ENCODE results near the gene ACAP3.

ACAP3 gene

DNA sequence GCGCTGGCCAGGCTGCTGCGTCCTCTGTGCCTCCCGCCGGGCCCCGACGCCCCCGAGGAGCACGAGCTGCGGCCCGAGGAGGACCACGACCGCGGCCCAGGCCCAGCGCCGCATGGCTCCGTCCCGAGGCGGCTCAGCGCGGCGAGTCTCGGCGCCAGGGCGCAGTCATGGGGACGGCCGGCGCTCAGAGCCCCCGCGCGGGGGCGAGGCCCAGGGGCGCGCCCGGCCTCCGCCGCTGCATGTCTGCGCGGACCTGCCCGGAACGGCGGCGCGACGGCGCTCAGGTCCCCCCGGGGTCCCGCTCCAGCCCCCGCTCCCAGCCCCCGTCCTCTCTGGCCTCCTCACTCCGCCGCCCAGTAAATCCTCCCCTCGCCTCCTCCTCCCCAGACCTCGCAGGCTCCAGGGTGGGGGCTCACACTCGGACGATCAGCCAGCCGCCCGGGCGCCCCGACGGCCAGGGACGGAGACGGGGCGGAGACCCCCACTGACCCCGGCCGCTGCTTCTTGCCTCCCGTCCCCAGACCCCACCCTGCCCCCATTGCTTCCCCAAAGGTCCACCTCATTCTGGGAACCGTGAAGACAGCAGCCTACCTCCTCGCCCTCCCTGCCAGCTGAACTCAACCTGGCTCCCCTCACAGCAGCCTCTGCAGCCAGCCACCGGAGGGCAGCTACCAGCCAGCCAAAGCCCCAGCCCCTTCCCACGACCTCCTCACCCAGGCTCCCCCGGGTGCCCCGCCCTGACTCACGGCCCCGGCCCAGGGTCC, 61.0 kb downstream of the ACAP3 start, which contains the start of gene C1QTNF12:
TSS of gene C1QTNF12 (minus strand) at position 146 of the 764 bp plus-strand sequence. CDS start at position 114, 32 bp downstream.
- TF ChIP-seq, protein P1, sequence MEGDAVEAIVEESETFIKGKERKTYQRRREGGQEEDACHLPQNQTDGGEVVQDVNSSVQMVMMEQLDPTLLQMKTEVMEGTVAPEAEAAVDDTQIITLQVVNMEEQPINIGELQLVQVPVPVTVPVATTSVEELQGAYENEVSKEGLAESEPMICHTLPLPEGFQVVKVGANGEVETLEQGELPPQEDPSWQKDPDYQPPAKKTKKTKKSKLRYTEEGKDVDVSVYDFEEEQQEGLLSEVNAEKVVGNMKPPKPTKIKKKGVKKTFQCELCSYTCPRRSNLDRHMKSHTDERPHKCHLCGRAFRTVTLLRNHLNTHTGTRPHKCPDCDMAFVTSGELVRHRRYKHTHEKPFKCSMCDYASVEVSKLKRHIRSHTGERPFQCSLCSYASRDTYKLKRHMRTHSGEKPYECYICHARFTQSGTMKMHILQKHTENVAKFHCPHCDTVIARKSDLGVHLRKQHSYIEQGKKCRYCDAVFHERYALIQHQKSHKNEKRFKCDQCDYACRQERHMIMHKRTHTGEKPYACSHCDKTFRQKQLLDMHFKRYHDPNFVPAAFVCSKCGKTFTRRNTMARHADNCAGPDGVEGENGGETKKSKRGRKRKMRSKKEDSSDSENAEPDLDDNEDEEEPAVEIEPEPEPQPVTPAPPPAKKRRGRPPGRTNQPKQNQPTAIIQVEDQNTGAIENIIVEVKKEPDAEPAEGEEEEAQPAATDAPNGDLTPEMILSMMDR (conservative IDR thresholded peaks at IDR 0.05; ENCODE audit: low read depth, low read length) = no peak
- no peak for DNase-seq (ENCODE audit: low read depth)
- no peak within 1 kb of the TSS for H3K4me3 ChIP-seq (ENCODE audit: low read depth, low read length)

DNA sequence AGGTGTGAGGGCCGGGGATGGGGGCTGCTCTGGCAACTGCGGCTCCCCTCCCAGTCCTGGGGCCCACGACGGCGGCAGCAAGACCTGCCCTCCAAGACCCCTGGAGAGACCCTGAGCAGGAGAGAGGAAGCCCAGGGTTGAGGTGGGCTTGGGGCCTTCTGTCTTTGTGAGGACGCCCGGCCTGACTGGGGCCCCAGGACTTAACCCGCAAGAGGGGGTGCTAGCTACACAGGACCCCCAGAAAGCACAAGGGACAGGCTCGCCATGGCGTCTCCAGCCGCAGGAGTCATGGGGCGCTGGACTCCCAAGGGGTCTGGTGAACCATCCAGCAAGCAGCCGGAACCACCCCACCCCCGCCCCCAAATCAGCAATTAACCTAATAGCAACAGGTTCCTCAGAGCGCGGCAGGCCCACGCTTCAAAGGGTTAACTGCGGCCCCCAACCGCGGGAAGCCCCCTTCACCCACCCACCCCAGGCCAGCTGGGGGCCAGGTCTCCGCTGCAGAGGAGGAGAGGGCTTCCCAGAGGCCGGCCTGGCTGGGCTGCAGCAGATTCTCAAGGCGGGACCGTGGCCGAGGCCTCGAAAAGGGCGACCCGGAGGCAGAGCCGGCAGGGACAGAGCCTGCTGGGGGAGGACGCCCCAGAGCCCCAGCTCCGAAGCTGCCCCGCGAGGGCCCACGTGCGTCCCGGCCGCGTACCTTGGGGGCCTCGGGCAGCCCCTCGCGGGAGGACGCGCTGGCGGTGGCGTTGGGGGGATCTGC, 61.7 kb downstream of the ACAP3 start:
- DNase-seq (ENCODE audit: low read depth) = no peak
- TF ChIP-seq, protein P1 (conservative IDR thresholded peaks at IDR 0.05; ENCODE audit: low read depth, low read length) = no peak
- H3K4me3 ChIP-seq (ENCODE audit: low read depth, low read length) = no peak overlapping the region

DNA sequence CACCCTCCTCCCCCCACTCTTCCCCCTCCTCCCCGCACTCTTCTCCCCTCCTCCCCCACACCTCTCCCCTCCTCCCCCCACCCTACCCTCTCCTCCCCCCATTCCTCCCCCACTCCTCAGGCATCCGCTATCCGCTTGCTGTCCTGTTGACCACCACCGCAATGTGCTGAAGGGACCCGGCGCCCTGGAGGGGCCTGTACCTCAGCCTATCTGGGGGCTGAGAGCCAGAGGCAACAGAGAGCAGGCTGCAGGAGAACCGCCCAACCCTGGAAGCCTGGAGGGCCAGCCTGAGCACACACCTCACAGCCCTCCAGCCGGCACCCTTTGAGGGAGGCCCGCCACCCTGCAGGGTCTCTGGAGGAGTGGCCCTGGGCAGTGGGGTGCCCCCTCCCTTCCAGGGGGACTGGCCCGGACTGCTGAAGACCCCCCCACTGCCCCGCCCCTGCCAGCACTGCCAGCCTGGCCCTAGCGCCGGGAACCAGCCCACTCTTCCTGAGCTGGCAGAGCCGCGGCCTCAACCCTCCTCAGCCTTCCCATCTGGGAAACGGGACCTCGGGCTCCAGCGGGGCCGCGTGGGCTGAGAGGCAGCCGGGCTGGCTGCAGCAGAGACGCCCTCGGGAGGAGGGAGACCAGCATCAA, 62.4 kb downstream of the ACAP3 start:
- TF ChIP-seq, protein P1 (conservative IDR thresholded peaks at IDR 0.05; ENCODE audit: low read depth, low read length) = no peak
- DNase-seq (ENCODE audit: low read depth) = no peak
- no peak overlapping the region for H3K4me3 ChIP-seq (ENCODE audit: low read depth, low read length)

DNA sequence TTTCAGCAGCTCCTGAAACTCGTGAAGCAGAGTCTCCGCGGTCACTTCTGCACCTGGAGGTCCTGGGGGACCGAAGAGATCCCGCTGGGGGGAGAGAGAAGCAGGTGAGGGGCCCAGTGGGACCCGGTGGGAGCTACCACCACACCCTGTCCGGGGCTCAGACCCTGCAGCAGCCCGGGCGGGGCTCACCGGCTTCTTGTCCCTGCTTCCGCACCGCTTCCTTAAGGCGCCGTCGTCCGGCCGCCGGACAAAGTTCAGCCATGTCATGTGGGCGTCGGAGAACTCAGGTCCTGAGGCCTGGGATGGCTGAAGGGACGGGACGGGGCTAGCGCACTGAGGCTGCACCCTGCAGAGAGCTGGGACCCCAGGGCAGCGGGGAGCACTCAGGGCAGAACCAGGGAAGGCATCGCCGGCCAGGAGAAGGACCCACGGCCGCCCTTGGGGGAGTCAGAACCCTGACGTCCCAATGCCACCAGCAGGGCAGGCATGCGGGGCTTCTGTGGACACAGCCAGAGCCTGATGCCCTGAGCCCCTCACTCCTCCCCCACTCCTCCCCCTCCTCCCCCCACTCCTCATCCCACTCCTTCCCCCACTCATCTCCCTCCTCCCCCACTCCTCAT, 63.4 kb downstream of the ACAP3 start:
- no peak overlapping the region for H3K4me3 ChIP-seq (ENCODE audit: low read depth, low read length)
- TF ChIP-seq, protein P1 (conservative IDR thresholded peaks at IDR 0.05; ENCODE audit: low read depth, low read length) = no peak
- DNase-seq (ENCODE audit: low read depth) = no peak

DNA sequence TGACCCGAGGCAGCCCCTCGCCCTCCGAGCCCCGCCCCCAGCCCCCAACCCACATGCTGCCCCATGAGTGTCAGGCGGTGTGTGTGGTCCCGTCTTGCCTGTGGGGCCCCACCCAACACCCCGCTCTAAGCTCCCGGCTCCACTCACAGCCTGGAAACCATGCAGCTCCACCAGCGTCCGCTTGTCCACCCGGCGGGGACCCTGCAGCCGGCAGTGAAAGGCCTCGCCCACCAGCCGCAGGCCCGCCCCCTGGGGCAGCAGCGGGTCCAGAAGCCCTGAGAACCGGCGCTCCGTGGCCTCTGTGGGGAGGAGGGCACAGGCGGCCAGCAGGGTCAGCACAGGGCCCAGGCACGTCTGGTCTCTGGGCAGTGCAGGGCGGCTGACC, 63.9 kb downstream of the ACAP3 start:
- DNase-seq (ENCODE audit: low read depth) = peak; percentile 5
- TF ChIP-seq, protein P1 (conservative IDR thresholded peaks at IDR 0.05; ENCODE audit: low read depth, low read length) = no peak
- H3K4me3 ChIP-seq (ENCODE audit: low read depth, low read length) = no peak overlapping the region

DNA sequence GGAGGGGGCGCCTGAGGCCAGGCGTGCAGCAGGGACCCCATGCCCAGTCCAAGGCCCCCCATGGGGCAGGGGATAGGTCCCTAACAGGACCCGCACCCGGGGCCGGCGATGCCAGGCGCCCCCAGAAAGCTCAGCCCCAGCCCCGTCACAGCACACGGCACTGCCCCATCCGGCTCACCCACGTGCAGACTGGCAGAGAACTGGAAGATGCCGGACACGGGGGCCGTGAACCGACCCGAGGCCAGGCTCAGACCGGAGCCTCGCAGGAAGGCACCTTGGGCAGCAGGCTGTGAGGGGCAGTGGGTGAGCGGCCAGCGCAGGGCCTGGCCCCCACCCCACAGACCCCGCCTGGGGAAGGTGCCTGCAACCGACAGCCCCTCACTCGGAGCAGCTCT, 64.5 kb downstream of the ACAP3 start:
- no peak overlapping the region for H3K4me3 ChIP-seq (ENCODE audit: low read depth, low read length)
- TF ChIP-seq, protein P1 (conservative IDR thresholded peaks at IDR 0.05; ENCODE audit: low read depth, low read length) = no peak
- DNase-seq (ENCODE audit: low read depth) = no peak

Measured in choroid plexus epithelial cell (primary cell).